ENCODE data around the gene PCDH15. TPM values are rescaled to one million over a fixed set of nuclear protein-coding genes. Genes with fewer than 3 reads are reported as not detected.

The PCDH15 gene
- total RNA-seq, 2 experiments from 2014 or later, result not detected

DNA sequence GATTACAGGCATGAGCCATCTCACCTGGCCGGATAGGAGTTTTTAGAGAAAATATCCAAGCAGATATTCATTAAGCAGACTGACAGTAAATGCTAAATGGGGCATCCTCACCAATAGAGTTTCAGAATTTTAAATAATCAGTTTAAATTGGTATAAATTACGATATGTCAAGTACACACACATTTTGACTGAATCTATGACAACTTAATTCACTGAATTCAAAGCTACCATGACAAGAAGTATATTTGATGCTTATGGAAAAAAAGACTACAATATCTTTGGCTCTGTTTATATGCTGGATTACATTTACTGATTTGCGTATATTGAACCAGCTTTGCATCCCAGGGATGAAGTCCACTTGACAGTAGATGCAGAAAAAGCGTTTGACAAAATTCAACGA is 774.7 kb downstream of the PCDH15 start:
- Histone ChIP-seq H3K4me3 (ENCODE audit: low read length) (no peak overlapping the region), H3K9me3 (ENCODE audit: control insufficient read depth in 1 of 2, insufficient read depth in 1 of 2, low read length in 2 of 2) (peaks cover 6 to 9% of the 10 kb centered on the region in 2 experiments), H3K4me1 (ENCODE audit: insufficient read depth, low read length) (no peaks in the 10 kb centered on the region), H3K36me3 (ENCODE audit: insufficient read depth, low read length) (no peaks in the 10 kb centered on the region), H3K27ac (ENCODE audit: low read depth in 1 of 2, low read length in 2 of 2) (no peak overlapping the region), H3K27me3 (ENCODE audit: control insufficient read depth in 1 of 2, insufficient read depth in 2 of 2, low read length in 2 of 2) (no peaks in the 10 kb centered on the region)
- DNase-seq (no peak), ATAC-seq (ENCODE audit: poor library complexity) (no peak)
- H3K36me3 Mint-ChIP-seq (ENCODE audit: low read depth), result no peaks in the 10 kb centered on the region
- peaks cover 2% of the 10 kb centered on the region for H3K9me3 Mint-ChIP-seq
- TF ChIP-seq, protein P1, sequence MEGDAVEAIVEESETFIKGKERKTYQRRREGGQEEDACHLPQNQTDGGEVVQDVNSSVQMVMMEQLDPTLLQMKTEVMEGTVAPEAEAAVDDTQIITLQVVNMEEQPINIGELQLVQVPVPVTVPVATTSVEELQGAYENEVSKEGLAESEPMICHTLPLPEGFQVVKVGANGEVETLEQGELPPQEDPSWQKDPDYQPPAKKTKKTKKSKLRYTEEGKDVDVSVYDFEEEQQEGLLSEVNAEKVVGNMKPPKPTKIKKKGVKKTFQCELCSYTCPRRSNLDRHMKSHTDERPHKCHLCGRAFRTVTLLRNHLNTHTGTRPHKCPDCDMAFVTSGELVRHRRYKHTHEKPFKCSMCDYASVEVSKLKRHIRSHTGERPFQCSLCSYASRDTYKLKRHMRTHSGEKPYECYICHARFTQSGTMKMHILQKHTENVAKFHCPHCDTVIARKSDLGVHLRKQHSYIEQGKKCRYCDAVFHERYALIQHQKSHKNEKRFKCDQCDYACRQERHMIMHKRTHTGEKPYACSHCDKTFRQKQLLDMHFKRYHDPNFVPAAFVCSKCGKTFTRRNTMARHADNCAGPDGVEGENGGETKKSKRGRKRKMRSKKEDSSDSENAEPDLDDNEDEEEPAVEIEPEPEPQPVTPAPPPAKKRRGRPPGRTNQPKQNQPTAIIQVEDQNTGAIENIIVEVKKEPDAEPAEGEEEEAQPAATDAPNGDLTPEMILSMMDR (IDR thresholded peaks at IDR 0.05), result no peak
- no peaks in the 10 kb centered on the region for H3K27me3 Mint-ChIP-seq
- H3K4me3 Mint-ChIP-seq, result no peak overlapping the region
- intact Hi-C loops (cut with DNase I, micrococcal nuclease), result no loop called here
- no peak overlapping the region for H3K27ac Mint-ChIP-seq
- ChIA-PET POLR2A (no interaction called here), CTCF (no interaction called here)
- no peaks in the 10 kb centered on the region for H3K4me1 Mint-ChIP-seq (ENCODE audit: low read depth)

DNA sequence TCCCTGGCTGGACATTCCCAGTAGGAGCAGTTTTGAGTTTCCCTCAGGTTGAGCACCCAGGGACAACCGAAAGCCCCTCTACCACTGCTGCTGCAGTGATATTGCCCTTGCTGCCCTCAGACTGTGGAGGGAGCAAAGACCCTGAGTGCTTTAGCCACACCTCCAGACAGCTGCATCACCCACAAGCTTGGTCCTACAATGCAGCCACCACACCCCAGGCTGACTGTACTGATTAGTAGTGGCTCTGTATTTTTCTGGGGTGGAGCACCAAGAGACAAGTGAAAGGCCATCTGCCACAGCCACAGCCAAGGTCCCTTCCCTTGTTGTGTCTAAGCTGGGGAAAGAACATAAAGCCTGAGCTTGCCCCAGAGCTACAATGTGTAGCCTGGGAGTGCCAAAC is 789.9 kb downstream of the PCDH15 start:
- Mint-ChIP-seq H3K36me3 (ENCODE audit: low read depth) (no peaks in the 10 kb centered on the region), H3K4me3 (no peak overlapping the region), H3K9me3 (peaks cover 8% of the 10 kb centered on the region), H3K27ac (no peak overlapping the region), H3K27me3 (no peaks in the 10 kb centered on the region), H3K4me1 (ENCODE audit: low read depth) (no peaks in the 10 kb centered on the region)
- DNase-seq, result no peak
- Histone ChIP-seq H3K4me3 (ENCODE audit: low read length) (no peak overlapping the region), H3K4me1 (ENCODE audit: insufficient read depth, low read length) (no peaks in the 10 kb centered on the region), H3K27ac (ENCODE audit: low read depth in 1 of 2, low read length in 2 of 2) (no peak overlapping the region), H3K36me3 (ENCODE audit: insufficient read depth, low read length) (no peaks in the 10 kb centered on the region), H3K27me3 (ENCODE audit: control insufficient read depth in 1 of 2, insufficient read depth in 2 of 2, low read length in 2 of 2) (no peaks in the 10 kb centered on the region), H3K9me3 (ENCODE audit: control insufficient read depth in 1 of 2, insufficient read depth in 1 of 2, low read length in 2 of 2) (peaks cover 0 to 19% of the 10 kb centered on the region in 2 experiments)
- ATAC-seq (ENCODE audit: poor library complexity), result no peak
- ChIA-PET CTCF (no interaction called here), POLR2A (no interaction called here)
- TF ChIP-seq, protein P1 (IDR thresholded peaks at IDR 0.05), result no peak
- intact Hi-C loops (cut with DNase I, micrococcal nuclease), result no loop called here

DNA sequence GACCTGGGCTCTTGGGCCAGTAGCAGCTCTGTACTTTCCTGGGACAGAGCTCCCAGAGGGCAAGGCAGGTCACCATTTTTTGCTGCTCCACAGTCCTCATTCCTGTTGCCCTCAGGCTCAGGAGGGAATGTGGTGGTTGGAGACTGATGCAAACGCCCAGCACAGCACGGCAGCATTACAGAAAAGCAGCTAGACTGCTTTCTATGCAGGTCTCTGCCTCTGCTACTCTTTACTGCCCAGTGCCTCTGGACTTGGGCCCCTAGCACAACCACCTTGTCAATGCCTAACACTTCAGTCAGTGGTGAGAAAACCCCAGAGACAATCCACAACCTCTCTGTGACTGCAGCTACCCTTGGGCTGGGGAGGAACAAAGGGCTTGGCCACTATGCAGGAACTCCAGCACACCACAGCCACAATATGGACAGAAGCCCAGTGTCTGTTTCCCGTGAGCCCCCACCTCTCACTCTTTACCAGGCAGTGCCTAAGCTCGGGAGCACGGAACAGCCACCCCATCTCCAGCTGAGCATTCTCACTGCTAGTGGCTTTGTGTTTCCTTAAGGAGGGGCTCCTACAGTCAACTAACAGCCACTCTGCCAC is 790.6 kb downstream of the PCDH15 start:
- POLR2A ChIA-PET, result no interaction called here
- intact Hi-C loops (cut with DNase I, micrococcal nuclease), result no loop called here

More for the DNA sequence above, 790.6 kb downstream of the PCDH15 start:
- Histone ChIP-seq H3K4me1 (ENCODE audit: insufficient read depth, low read length) (no peaks in the 10 kb centered on the region), H3K9me3 (ENCODE audit: control insufficient read depth in 1 of 2, insufficient read depth in 1 of 2, low read length in 2 of 2) (peaks cover 0 to 19% of the 10 kb centered on the region in 2 experiments), H3K36me3 (ENCODE audit: insufficient read depth, low read length) (no peaks in the 10 kb centered on the region), H3K27ac (ENCODE audit: low read depth in 1 of 2, low read length in 2 of 2) (no peak overlapping the region), H3K27me3 (ENCODE audit: control insufficient read depth in 1 of 2, insufficient read depth in 2 of 2, low read length in 2 of 2) (no peaks in the 10 kb centered on the region), H3K4me3 (ENCODE audit: low read length) (no peak overlapping the region)
- Mint-ChIP-seq H3K27me3 (no peaks in the 10 kb centered on the region), H3K36me3 (ENCODE audit: low read depth) (no peaks in the 10 kb centered on the region), H3K27ac (no peak overlapping the region), H3K4me1 (ENCODE audit: low read depth) (no peaks in the 10 kb centered on the region), H3K9me3 (peaks cover 6% of the 10 kb centered on the region), H3K4me3 (no peak overlapping the region)
- TF ChIP-seq, protein P1 (IDR thresholded peaks at IDR 0.05), result no peak
- CTCF ChIA-PET, result no interaction called here
- no peak for DNase-seq
- no peak for ATAC-seq (ENCODE audit: poor library complexity)

Data from CD4-positive, alpha-beta T cell (primary cell).